GM12872 (cell line): Measurements from ENCODE around the gene INPP1.

Experiments
- CTCF ChIP-seq: IDR thresholded peaks from 3 replicates; pipeline ENCODE4 v1.5.1; 2011; ENCODE audit warnings: low read depth, mild to moderate bottlenecking, low read length, moderate library complexity; ENCODE audit not compliant: insufficient read depth

Gene INPP1

GRCh38 chr2:190369635-190370034 lies 26.2 kb downstream of the INPP1 start:
- TF ChIP-seq CTCF, result no peak

GRCh38 chr2:190376083-190376482 lies 32.7 kb downstream of the INPP1 start:
- no peak for TF ChIP-seq CTCF

GRCh38 chr2:190376591-190377245 lies 33.3 kb downstream of the INPP1 start:
- no peak for TF ChIP-seq CTCF

GRCh38 chr2:190378880-190379237 lies 35.5 kb downstream of the INPP1 start:
- no peak for TF ChIP-seq CTCF

- no peak for TF ChIP-seq CTCF
These were observed 36.0 kb downstream of the INPP1 start for GRCh38 chr2:190379249-190379964.

- no peak for TF ChIP-seq CTCF
These were observed 37.6 kb downstream of the INPP1 start for GRCh38 chr2:190380962-190381412.

- TF ChIP-seq CTCF, result peak; percentile 75
These were observed 39.5 kb downstream of the INPP1 start for GRCh38 chr2:190382851-190383250.
